ENCODE measurements around the gene SYNPR.

SYNPR gene

GRCh38 chr3:63384382-63384781 is 106.3 kb downstream of the SYNPR start:
- in situ Hi-C loops (cut with MboI; ENCODE audit: low pct_unique_long_range_greater_than_20kb, low sequenced_read_pairs, unreplicated experiment), result no loop called here
- no peak for TF ChIP-seq CTCF (IDR thresholded peaks at IDR 0.05; ENCODE audit: extremely low read depth, insufficient read depth, missing control alignments)
- no peak for DNase-seq (ENCODE audit: low spot score)

GRCh38 chr3:63385629-63386028 is 107.5 kb downstream of the SYNPR start:
- in situ Hi-C loops (cut with MboI; ENCODE audit: low pct_unique_long_range_greater_than_20kb, low sequenced_read_pairs, unreplicated experiment), result no loop called here
- no peak for TF ChIP-seq CTCF (IDR thresholded peaks at IDR 0.05; ENCODE audit: extremely low read depth, insufficient read depth, missing control alignments)
- DNase-seq (ENCODE audit: low spot score), result no peak

DNA sequence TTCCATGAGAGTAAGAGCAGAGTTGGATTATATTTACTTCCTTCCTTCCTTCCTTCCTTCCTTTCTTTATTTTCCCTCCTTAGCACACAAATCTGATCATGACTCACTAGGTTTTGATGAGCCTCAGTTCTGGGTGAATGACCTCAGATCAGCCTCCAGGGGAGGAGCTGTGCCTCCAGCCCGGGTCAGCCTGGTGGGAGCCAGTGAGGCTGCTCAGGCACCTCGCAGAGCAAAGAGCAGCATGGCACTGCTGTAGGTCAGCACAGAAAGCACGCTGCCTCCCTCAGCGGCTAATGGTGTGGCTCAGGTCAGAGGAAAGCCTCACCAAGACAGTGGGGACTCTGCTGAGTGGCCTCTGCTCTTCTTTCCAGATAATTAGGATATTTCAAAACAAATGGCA is 108.5 kb downstream of the SYNPR start:
- no peak for DNase-seq (ENCODE audit: low spot score)
- TF ChIP-seq CTCF (IDR thresholded peaks at IDR 0.05; ENCODE audit: extremely low read depth, insufficient read depth, missing control alignments), result no peak
- in situ Hi-C loops (cut with MboI; ENCODE audit: low pct_unique_long_range_greater_than_20kb, low sequenced_read_pairs, unreplicated experiment), result no loop called here

DNA sequence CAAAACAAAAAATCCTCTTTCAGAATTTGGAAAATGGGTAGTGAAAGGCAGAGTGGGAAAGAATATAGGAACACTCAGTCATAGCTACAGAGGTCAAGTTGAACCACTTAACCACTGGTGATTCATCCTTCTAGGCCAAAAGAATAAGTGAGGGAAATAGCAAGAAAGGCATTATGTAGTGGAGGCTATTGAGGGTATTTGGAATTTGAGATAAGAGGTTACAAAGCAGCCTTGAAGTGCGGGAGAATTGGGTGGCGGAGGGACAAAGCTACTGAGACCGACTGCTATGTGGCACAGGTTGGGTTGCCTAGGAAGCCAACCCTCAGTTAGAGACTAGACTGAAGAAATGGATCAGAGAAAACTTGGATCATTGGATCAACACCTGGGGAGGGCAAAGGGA is 109.5 kb downstream of the SYNPR start:
- DNase-seq (ENCODE audit: low spot score), result no peak
- TF ChIP-seq CTCF (IDR thresholded peaks at IDR 0.05; ENCODE audit: extremely low read depth, insufficient read depth, missing control alignments), result no peak
- in situ Hi-C loops (cut with MboI; ENCODE audit: low pct_unique_long_range_greater_than_20kb, low sequenced_read_pairs, unreplicated experiment), result no loop called here

- TF ChIP-seq CTCF (IDR thresholded peaks at IDR 0.05; ENCODE audit: extremely low read depth, insufficient read depth, missing control alignments), result no peak
- in situ Hi-C loops (cut with MboI; ENCODE audit: low pct_unique_long_range_greater_than_20kb, low sequenced_read_pairs, unreplicated experiment), result no loop called here
- no peak for DNase-seq (ENCODE audit: low spot score)
These were observed 112.7 kb downstream of the SYNPR start for GRCh38 chr3:63390710-63391230.

DNA sequence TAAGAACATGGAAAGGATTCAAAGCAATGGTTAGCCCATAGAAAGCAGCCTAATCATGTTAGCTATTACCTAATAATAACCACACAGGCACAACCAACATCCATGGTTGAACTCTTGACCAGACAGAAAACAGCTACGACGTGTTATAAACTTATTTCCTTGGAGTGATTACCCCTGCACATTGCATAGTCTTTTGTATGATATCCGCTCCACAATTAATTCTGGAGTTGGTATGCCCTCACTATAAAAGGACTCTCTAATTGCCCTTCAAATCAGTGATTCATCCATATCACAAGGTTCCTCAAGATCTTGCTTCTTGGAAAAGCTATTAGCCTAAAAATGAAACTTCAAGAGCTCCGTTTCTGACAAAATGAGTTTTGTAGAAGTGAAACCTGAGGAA is 117.9 kb downstream of the SYNPR start:
- TF ChIP-seq CTCF (IDR thresholded peaks at IDR 0.05; ENCODE audit: extremely low read depth, insufficient read depth, missing control alignments), result no peak
- in situ Hi-C loops (cut with MboI; ENCODE audit: low pct_unique_long_range_greater_than_20kb, low sequenced_read_pairs, unreplicated experiment), result no loop called here
- DNase-seq (ENCODE audit: low spot score), result no peak

Measured in GM13977 (cell line).